Activated CD4-positive, CD25-positive, alpha-beta regulatory T cell treated with anti-CD3 and anti-CD28 coated beads, Interleukin-2, amount 50 U/mL, for 16 hours (primary cell): ENCODE results near the gene MTERF2.
A peak's percentile ranks its signal among the peaks of the same experiment; 100 is the strongest.

ENCODE experiments used
- DNase-seq: peaks from one replicate; pipeline ENCODE4 v3.0.0-alpha.2; 2020; ENCODE audit warnings: low read depth, low spot score

MTERF2 gene

GRCh38 chr12:106987846-106988245 lies 900 bp upstream of the MTERF2 start:
- no peak for DNase-seq

- DNase-seq, result no peak
Observed at GRCh38 chr12:106986135-106986534, 811 bp downstream of the MTERF2 start.

- no peak for DNase-seq
Observed at GRCh38 chr12:106985479-106985878, 1.5 kb downstream of the MTERF2 start.

GRCh38 chr12:106984588-106985137 lies 2.3 kb downstream of the MTERF2 start:
- no peak for DNase-seq

GRCh38 chr12:106982229-106982628 lies 4.7 kb downstream of the MTERF2 start:
- no peak for DNase-seq

- DNase-seq, result no peak
Observed at GRCh38 chr12:106981788-106982187, 5.2 kb downstream of the MTERF2 start.

GRCh38 chr12:106980944-106981343 lies 6.0 kb downstream of the MTERF2 start:
- no peak for DNase-seq

- no peak for DNase-seq
Observed at GRCh38 chr12:106978035-106978800, 8.7 kb downstream of the MTERF2 start.

- no peak for DNase-seq
Observed at GRCh38 chr12:106976668-106977067, 10.3 kb downstream of the MTERF2 start.

GRCh38 chr12:106975993-106976658 lies 10.8 kb downstream of the MTERF2 start:
- DNase-seq, result no peak

GRCh38 chr12:106975098-106975497 lies 11.8 kb downstream of the MTERF2 start:
- no peak for DNase-seq

GRCh38 chr12:106974511-106974910 lies 12.4 kb downstream of the MTERF2 start:
- DNase-seq, result no peak

GRCh38 chr12:106973545-106973944 lies 13.4 kb downstream of the MTERF2 start:
- no peak for DNase-seq

GRCh38 chr12:106971065-106971464 lies 15.9 kb downstream of the MTERF2 start:
- DNase-seq, result no peak

GRCh38 chr12:106964526-106964925 lies 22.4 kb downstream of the MTERF2 start:
- DNase-seq, result no peak

GRCh38 chr12:106962286-106962685 lies 24.7 kb downstream of the MTERF2 start:
- no peak for DNase-seq

GRCh38 chr12:106960443-106960842 lies 26.5 kb downstream of the MTERF2 start:
- no peak for DNase-seq

- no peak for DNase-seq
Observed at GRCh38 chr12:106957583-106957982, 29.4 kb downstream of the MTERF2 start.

GRCh38 chr12:106956048-106956578 lies 30.8 kb downstream of the MTERF2 start:
- DNase-seq, result peak; percentile 5

GRCh38 chr12:106955377-106956047 lies 31.4 kb downstream of the MTERF2 start, which contains the start of gene TMEM263:
Gene TMEM263, plus strand, starts transcription at chr12:106955907. Its CDS starts 11,210 bp downstream, at chr12:106967117.
- DNase-seq, result peak; percentile 74

- DNase-seq, result no peak
Observed at GRCh38 chr12:106954462-106955376, 32.2 kb downstream of the MTERF2 start.
